CD4-positive, alpha-beta T cell (primary cell): ENCODE results near the gene ABHD16B. TPM values are rescaled to one million over a fixed set of nuclear protein-coding genes. Genes with fewer than 3 reads are reported as not detected.

Experiments
- ATAC-seq: fragments of 200-7000 bp; cut with Tn5 transposase; one replicate; pipeline ENCODE4 v1.10.0; 2022; ENCODE audit warnings: mild to moderate bottlenecking; ENCODE audit not compliant: poor library complexity
- CTCF ChIA-PET: fragments of 350-600 bp; sonication (Branson Sonifier 250); formaldehyde crosslinking; loops from one replicate; lab custom pipeline; 2021; ENCODE audit warnings: antibody characterized with exemption, inconsistent platforms; lab: Charles Lee
- POLR2A ChIA-PET: fragments of 350-600 bp; sonication (Branson Sonifier 250); formaldehyde crosslinking; loops from one replicate; lab custom pipeline; 2021; ENCODE audit warnings: antibody characterized with exemption, inconsistent platforms; lab: Charles Lee
- DNase-seq, 14 experiments: peaks; one replicate each; pipeline ENCODE4 v3.0.0-alpha.2; 2013 to 2020; ENCODE audit warnings: mixed read lengths in 2 of 14
- H3K27ac ChIP-seq, 2 donors: one replicate each; pipeline versions ENCODE4 v1.5.1 to v1.7.0; 2013; ENCODE audit warnings: low read length in 2 of 2, low read depth in 1 of 2, mild to moderate bottlenecking in 1 of 2
- H3K27me3 ChIP-seq, 2 experiments: 1 replicate in 1 of 2; 2 replicates in 1 of 2; pipeline versions ENCODE4 v1.6.1 to v1.7.0; 2013; ENCODE audit warnings: low read length in 2 of 2, control low read depth in 1 of 2, mild to moderate bottlenecking in 1 of 2, moderate library complexity in 1 of 2; ENCODE audit not compliant: insufficient read depth in 2 of 2, control insufficient read depth in 1 of 2
- H3K36me3 ChIP-seq: one replicate; pipeline ENCODE4 v1.6.1; 2013; ENCODE audit warnings: low read length, control low read depth; ENCODE audit not compliant: insufficient read depth
- H3K4me1 ChIP-seq: one replicate; pipeline ENCODE4 v1.6.1; 2013; ENCODE audit warnings: low read length, control low read depth; ENCODE audit not compliant: insufficient read depth
- H3K4me3 ChIP-seq: one replicate; pipeline ENCODE4 v1.5.1; 2013; ENCODE audit warnings: mild to moderate bottlenecking, low read length, moderate library complexity
- H3K9me3 ChIP-seq, 2 experiments: 1 replicate in 1 of 2; 2 replicates in 1 of 2; pipeline versions ENCODE4 v1.6.1 to v1.7.0; 2013; ENCODE audit warnings: low read length in 2 of 2, mild to moderate bottlenecking in 2 of 2, control low read depth in 1 of 2, moderate library complexity in 1 of 2; ENCODE audit not compliant: control insufficient read depth in 1 of 2, insufficient read depth in 1 of 2
- H3K27ac Mint-ChIP-seq: one replicate; pipeline ENCODE4 v1.8.0; 2020; ENCODE audit warnings: mixed read lengths
- H3K27me3 Mint-ChIP-seq: one replicate; pipeline ENCODE4 v1.8.0; 2021; ENCODE audit warnings: mixed read lengths
- H3K36me3 Mint-ChIP-seq: one replicate; pipeline ENCODE4 v1.8.0; 2021; ENCODE audit warnings: low read depth, mixed read lengths
- H3K4me1 Mint-ChIP-seq: one replicate; pipeline ENCODE4 v1.8.0; 2021; ENCODE audit warnings: low read depth, mixed read lengths
- H3K4me3 Mint-ChIP-seq: one replicate; pipeline ENCODE4 v1.8.0; 2020; ENCODE audit warnings: mild to moderate bottlenecking, mixed read lengths
- H3K9me3 Mint-ChIP-seq: one replicate; pipeline ENCODE4 v1.8.0; 2020; ENCODE audit warnings: mixed read lengths
- CTCF ChIP-seq: fragments of 200-600 bp; IDR thresholded peaks from one replicate; pipeline ENCODE4 v1.8.0; 2022; ENCODE audit warnings: antibody characterized with exemption, mild to moderate bottlenecking
- intact Hi-C, 2 experiments: fragments of 100-400 bp; cut with DNase I in 1 of 2; cut with micrococcal nuclease in 1 of 2; formaldehyde crosslinking; loops; one replicate each; pipeline versions ENCODE4 v1.15.1 to v1.9.0; 2023 to 2025; cut with DNase I, micrococcal nuclease
- total RNA-seq, 174 experiments: library from RNA in 2 of 174; stranded (reverse) in 2 of 174; gene quantifications; one replicate each; pipeline ENCODE4 v1.2.3 and lab custom pipeline; 2021 to 2026

Gene ABHD16B
- total RNA-seq, 2 experiments from 2014 or later, result not detected

- no peak overlapping the region for H3K27ac ChIP-seq
- ChIA-PET POLR2A (no interaction called here), CTCF (no interaction called here)
- Mint-ChIP-seq H3K9me3 (no peaks in the 10 kb centered on the region), H3K27ac (no peak overlapping the region), H3K36me3 (peaks cover 60% of the 10 kb centered on the region), H3K4me3 (no peak overlapping the region), H3K27me3 (no peaks in the 10 kb centered on the region), H3K4me1 (no peaks in the 10 kb centered on the region)
- intact Hi-C loops, result no loop called here
- no peaks in the 10 kb centered on the region for H3K4me1 ChIP-seq
- no peak for TF ChIP-seq CTCF
- no peaks in the 10 kb centered on the region for H3K9me3 ChIP-seq
- no peak for DNase-seq
- no peak for ATAC-seq
- peaks cover 62% of the 10 kb centered on the region for H3K36me3 ChIP-seq
- no peak overlapping the region for H3K4me3 ChIP-seq
- no peaks in the 10 kb centered on the region for H3K27me3 ChIP-seq
These were observed 25.6 kb downstream of the ABHD16B start for GRCh38 chr20:63886921-63887320.

GRCh38 chr20:63889241-63890200 lies 28.2 kb downstream of the ABHD16B start:
- Mint-ChIP-seq H3K4me1 (peaks cover 7% of the 10 kb centered on the region), H3K36me3 (peaks cover 45% of the 10 kb centered on the region), H3K27ac (no peak overlapping the region), H3K4me3 (no peak overlapping the region), H3K9me3 (no peaks in the 10 kb centered on the region), H3K27me3 (no peaks in the 10 kb centered on the region)
- peaks cover 42% of the 10 kb centered on the region for H3K36me3 ChIP-seq
- TF ChIP-seq CTCF, result no peak
- DNase-seq (peak in 2 of 14 experiments; percentile 45 to 59), ATAC-seq (no peak)
- no peak overlapping the region for H3K4me3 ChIP-seq
- no peaks in the 10 kb centered on the region for H3K9me3 ChIP-seq
- H3K27me3 ChIP-seq, result no peaks in the 10 kb centered on the region
- ChIA-PET POLR2A (no interaction called here), CTCF (no interaction called here)
- no peak overlapping the region for H3K27ac ChIP-seq
- intact Hi-C loops, result no loop called here
- peaks cover 7% of the 10 kb centered on the region for H3K4me1 ChIP-seq

GRCh38 chr20:63890201-63890576 lies 28.9 kb downstream of the ABHD16B start:
- H3K27me3 Mint-ChIP-seq, result no peaks in the 10 kb centered on the region
- no peak overlapping the region for H3K27ac Mint-ChIP-seq
- no peak for TF ChIP-seq CTCF
- no peak overlapping the region for H3K27ac ChIP-seq
- intact Hi-C loops, result no loop called here
- peaks cover 10% of the 10 kb centered on the region for H3K4me1 ChIP-seq
- peaks cover 37% of the 10 kb centered on the region for H3K36me3 ChIP-seq
- no peaks in the 10 kb centered on the region for H3K27me3 ChIP-seq
- H3K4me3 Mint-ChIP-seq, result no peak overlapping the region
- peaks cover 38% of the 10 kb centered on the region for H3K36me3 Mint-ChIP-seq
- CTCF ChIA-PET, result no interaction called here
- no peaks in the 10 kb centered on the region for H3K9me3 ChIP-seq
- POLR2A ChIA-PET, result no interaction called here
- peaks cover 9% of the 10 kb centered on the region for H3K4me1 Mint-ChIP-seq
- no peak for DNase-seq
- H3K9me3 Mint-ChIP-seq, result no peaks in the 10 kb centered on the region
- H3K4me3 ChIP-seq, result no peak overlapping the region
- ATAC-seq, result no peak
